Fibroblast of mammary gland (primary cell): ENCODE results near the gene INVS.

Source experiments
- DNase-seq: peaks from one replicate; pipeline ENCODE4 v3.0.0-alpha.2; 2010; ENCODE audit warnings: low read depth
- H3K4me3 ChIP-seq: 2 replicates; pipeline ENCODE4 v1.5.1; 2011; ENCODE audit warnings: low read depth, mild to moderate bottlenecking, low read length, moderate library complexity; ENCODE audit not compliant: control insufficient read depth
- CTCF ChIP-seq: conservative IDR thresholded peaks from 2 replicates; pipeline ENCODE4 v1.5.1; 2011; ENCODE audit warnings: low read depth, low read length, inconsistent platforms; ENCODE audit not compliant: control insufficient read depth, insufficient read depth

INVS gene

GRCh38 chr9:100197553-100197952, 98.5 kb downstream of the INVS start:
- H3K4me3 ChIP-seq = no peak overlapping the region
- DNase-seq = no peak
- no peak for TF ChIP-seq CTCF

DNA sequence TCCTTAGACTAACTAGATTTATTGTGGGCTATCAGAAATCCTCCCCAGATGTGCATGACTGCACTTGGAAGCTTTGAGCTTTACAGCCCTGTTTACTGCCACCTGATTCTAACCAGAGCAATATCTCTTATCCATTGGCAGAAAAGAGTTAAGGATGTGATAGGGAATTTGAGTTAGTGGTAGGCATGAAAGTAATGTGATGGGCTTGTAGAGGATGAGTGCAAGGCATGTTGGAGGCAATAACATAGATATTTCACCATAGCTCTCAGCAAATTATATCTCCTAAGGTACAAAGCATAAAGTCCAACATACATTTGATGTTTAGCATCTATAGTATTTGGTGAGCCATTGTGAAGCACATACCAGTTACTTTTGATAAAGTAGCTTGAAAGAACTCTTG, 103.8 kb downstream of the INVS start:
- no peak overlapping the region for H3K4me3 ChIP-seq
- no peak for TF ChIP-seq CTCF
- no peak for DNase-seq

DNA sequence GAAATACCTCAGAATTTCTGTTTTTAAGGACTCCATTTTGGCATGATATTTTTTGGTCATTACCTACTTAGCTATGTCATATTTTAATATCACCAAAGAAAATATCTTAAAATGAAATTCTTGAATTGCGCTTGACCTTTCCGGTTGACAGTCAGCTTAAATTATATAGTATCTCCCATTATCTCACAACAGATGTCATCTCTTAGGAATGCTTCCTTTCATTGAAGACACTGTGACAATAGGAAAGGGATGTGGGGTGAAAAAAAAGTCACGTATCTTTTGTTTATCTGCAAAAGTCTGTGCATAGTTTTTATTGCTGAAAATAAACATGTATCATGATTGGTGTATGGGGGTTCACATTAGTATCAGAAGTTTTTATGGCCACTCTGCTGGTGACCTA, 105.8 kb downstream of the INVS start:
- no peak for DNase-seq
- TF ChIP-seq CTCF = no peak
- no peak overlapping the region for H3K4me3 ChIP-seq

- no peak for TF ChIP-seq CTCF
- H3K4me3 ChIP-seq = no peak overlapping the region
- DNase-seq = peak; percentile 56
Observed at GRCh38 chr9:100206899-100207298, 107.9 kb downstream of the INVS start.

DNA sequence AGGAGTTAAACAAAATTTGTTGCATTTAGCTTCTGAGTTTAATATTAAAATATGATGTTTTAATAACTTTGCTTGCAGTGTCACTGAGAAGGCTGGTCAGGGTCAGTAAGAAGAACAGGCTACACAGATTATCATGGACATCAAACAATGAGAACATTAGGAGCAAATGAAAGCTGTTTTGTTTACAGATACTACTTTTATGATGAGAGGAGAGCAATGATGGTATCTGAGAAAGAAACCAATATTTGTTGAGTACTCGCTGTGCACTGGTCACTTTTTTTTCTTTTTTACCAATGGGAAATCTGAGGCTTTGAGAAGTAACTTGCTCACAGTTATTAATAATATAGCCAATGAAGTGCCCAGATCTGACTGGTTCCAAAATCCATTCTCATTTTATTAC, 109.6 kb downstream of the INVS start:
- H3K4me3 ChIP-seq = no peak overlapping the region
- TF ChIP-seq CTCF = no peak
- no peak for DNase-seq

DNA sequence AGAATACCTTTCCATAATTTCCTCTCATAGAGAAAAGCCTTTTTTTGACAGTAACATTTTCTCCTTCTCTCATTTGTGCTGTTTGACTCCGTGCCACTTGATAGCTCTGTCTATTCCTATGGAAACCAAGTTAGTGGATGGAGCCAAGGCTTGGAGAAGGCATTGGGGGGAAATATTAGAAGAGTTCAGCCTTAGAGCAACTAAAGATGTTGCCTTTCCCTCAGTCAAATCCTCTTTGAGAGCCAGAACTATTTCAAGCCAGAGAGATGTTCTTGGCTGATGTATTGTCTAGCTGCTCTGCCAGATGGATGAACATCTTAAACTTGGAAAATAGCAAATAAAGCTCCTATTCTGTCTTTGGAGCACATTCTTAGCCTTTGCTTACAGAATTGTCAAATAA, 112.4 kb downstream of the INVS start:
- no peak overlapping the region for H3K4me3 ChIP-seq
- DNase-seq = no peak
- no peak for TF ChIP-seq CTCF
